Activated naive CD8-positive, alpha-beta T cell treated with anti-CD3 and anti-CD28 coated beads, Interleukin-2, amount 10 ng/mL, durations not matched to agents 7 days and 5 days (primary cell): ENCODE measurements around the gene ARHGAP6. TPM values are rescaled to one million over a fixed set of nuclear protein-coding genes. Genes with fewer than 3 reads are reported as not detected.

Experiments
- ATAC-seq: fragments of 150-1000 bp; cut with Tn5 transposase; one replicate; pipeline ENCODE4 v1.10.0; 2021; ENCODE audit warnings: low read depth, moderate library complexity
- POLR2A ChIA-PET: fragments of 350-600 bp; sonication (Branson Sonifier 250); formaldehyde crosslinking; loops from one replicate; lab custom pipeline; 2021; ENCODE audit warnings: antibody characterized with exemption; lab: Charles Lee
- DNase-seq: peaks from one replicate; pipeline ENCODE4 v3.0.0; 2021
- H3K27ac Mint-ChIP-seq: one replicate; pipeline ENCODE4 v1.8.0; 2022; ENCODE audit warnings: mild to moderate bottlenecking, mixed read lengths
- H3K27me3 Mint-ChIP-seq: one replicate; pipeline ENCODE4 v1.8.0; 2022; ENCODE audit warnings: mild to moderate bottlenecking, moderate library complexity, mixed read lengths
- H3K36me3 Mint-ChIP-seq: one replicate; pipeline ENCODE4 v1.8.0; 2021; ENCODE audit warnings: mild to moderate bottlenecking, mixed read lengths
- H3K4me1 Mint-ChIP-seq: one replicate; pipeline ENCODE4 v1.8.0; 2021; ENCODE audit warnings: mixed read lengths
- H3K4me3 Mint-ChIP-seq: one replicate; pipeline ENCODE4 v1.8.0; 2022; ENCODE audit warnings: mild to moderate bottlenecking, moderate library complexity, mixed read lengths
- H3K9me3 Mint-ChIP-seq: one replicate; pipeline ENCODE4 v1.8.0; 2021; ENCODE audit warnings: mixed read lengths
- total RNA-seq, 2 experiments: library from RNA; stranded (reverse); gene quantifications; one replicate each; pipeline ENCODE4 v1.2.3, GENCODE V29; 2021

ARHGAP6 gene
- total RNA-seq, 2 experiments from 2014 or later: not detected

DNA sequence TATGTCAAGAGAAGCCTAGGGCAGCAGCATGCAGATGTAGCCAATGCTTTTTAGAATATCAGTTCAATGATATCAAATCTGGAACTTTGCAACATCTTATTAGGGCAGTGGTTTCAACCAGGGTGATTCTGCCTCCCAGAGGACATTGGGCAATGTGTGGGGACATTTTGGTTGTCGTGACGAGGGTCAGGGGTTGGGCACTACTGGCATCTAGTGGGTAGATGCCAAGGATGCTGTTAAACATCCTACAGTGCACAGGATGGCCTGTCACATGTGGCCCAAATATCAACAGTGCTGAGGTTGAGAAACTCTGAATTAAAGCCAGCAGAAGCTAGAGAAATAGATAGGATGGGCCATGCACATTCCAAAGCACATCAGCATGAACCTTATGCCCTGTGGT lies 220.2 kb downstream of the ARHGAP6 start:
- ATAC-seq: no peak
- DNase-seq: no peak
- no peaks in the 10 kb centered on the region for H3K36me3 Mint-ChIP-seq
- H3K27ac Mint-ChIP-seq: no peak overlapping the region
- POLR2A ChIA-PET: no interaction called here
- H3K9me3 Mint-ChIP-seq: no peaks in the 10 kb centered on the region
- H3K27me3 Mint-ChIP-seq: no peaks in the 10 kb centered on the region
- H3K4me3 Mint-ChIP-seq: no peak overlapping the region
- H3K4me1 Mint-ChIP-seq: no peaks in the 10 kb centered on the region

DNA sequence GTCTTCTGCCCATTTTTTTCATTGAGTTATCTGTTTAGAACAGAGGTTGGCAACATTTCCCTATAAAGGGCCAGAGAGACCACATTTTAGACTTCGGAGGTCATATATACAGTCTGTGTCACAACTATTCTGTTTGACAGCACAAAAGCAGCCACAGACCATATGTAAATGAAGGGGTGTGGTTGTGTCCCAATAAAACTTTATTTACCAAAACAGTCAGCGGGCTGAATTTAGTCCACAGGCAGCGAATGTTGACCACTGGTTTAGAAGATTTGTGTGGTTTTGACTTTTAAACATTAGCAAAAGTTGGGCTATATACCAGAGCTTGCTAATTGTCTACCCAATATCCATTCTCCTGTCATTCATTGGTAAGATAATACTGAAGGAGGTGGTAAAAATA lies 221.7 kb downstream of the ARHGAP6 start:
- DNase-seq: no peak
- ATAC-seq: no peak
- H3K27ac Mint-ChIP-seq: no peak overlapping the region
- H3K9me3 Mint-ChIP-seq: no peaks in the 10 kb centered on the region
- POLR2A ChIA-PET: no interaction called here
- no peak overlapping the region for H3K4me3 Mint-ChIP-seq
- no peaks in the 10 kb centered on the region for H3K4me1 Mint-ChIP-seq
- H3K36me3 Mint-ChIP-seq: no peaks in the 10 kb centered on the region
- no peaks in the 10 kb centered on the region for H3K27me3 Mint-ChIP-seq

- Mint-ChIP-seq H3K4me1 (no peaks in the 10 kb centered on the region), H3K36me3 (no peaks in the 10 kb centered on the region), H3K27me3 (no peaks in the 10 kb centered on the region), H3K4me3 (no peak overlapping the region), H3K27ac (no peak overlapping the region), H3K9me3 (no peaks in the 10 kb centered on the region)
- POLR2A ChIA-PET: no interaction called here
- no peak for ATAC-seq
- no peak for DNase-seq
Measured at GRCh38 chrX:11439846-11440245, 225.9 kb downstream of the ARHGAP6 start.

- H3K4me1 Mint-ChIP-seq: no peaks in the 10 kb centered on the region
- H3K36me3 Mint-ChIP-seq: no peaks in the 10 kb centered on the region
- POLR2A ChIA-PET: no interaction called here
- ATAC-seq (no peak), DNase-seq (no peak)
- no peaks in the 10 kb centered on the region for H3K27me3 Mint-ChIP-seq
- H3K27ac Mint-ChIP-seq: no peak overlapping the region
- no peak overlapping the region for H3K4me3 Mint-ChIP-seq
- no peaks in the 10 kb centered on the region for H3K9me3 Mint-ChIP-seq
Measured at GRCh38 chrX:11438767-11439166, 227.0 kb downstream of the ARHGAP6 start.

DNA sequence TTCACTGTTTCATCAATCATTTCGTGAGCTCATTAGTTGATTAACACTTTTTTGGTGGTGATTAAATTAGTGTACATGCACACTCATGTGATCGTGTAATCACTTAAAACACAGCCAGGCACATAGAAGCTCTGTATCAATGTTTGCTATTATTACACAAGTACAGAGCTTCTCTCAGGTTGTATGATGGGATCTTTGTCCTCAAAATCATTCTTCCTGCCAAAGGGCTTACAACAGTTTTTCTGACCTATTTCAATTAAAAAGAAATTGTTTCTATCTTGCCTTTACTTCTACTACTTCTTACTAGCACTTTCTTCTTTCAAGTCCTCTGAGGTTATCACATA lies 227.4 kb downstream of the ARHGAP6 start:
- H3K27ac Mint-ChIP-seq: no peak overlapping the region
- no peak overlapping the region for H3K4me3 Mint-ChIP-seq
- H3K9me3 Mint-ChIP-seq: no peaks in the 10 kb centered on the region
- no peaks in the 10 kb centered on the region for H3K27me3 Mint-ChIP-seq
- POLR2A ChIA-PET: no interaction called here
- H3K36me3 Mint-ChIP-seq: no peaks in the 10 kb centered on the region
- no peak for DNase-seq
- no peak for ATAC-seq
- no peaks in the 10 kb centered on the region for H3K4me1 Mint-ChIP-seq

GRCh38 chrX:11437642-11438379 lies 227.9 kb downstream of the ARHGAP6 start:
- DNase-seq (no peak), ATAC-seq (no peak)
- H3K4me1 Mint-ChIP-seq: no peaks in the 10 kb centered on the region
- no peaks in the 10 kb centered on the region for H3K9me3 Mint-ChIP-seq
- H3K27ac Mint-ChIP-seq: no peak overlapping the region
- POLR2A ChIA-PET: no interaction called here
- H3K4me3 Mint-ChIP-seq: no peak overlapping the region
- no peaks in the 10 kb centered on the region for H3K27me3 Mint-ChIP-seq
- no peaks in the 10 kb centered on the region for H3K36me3 Mint-ChIP-seq

DNA sequence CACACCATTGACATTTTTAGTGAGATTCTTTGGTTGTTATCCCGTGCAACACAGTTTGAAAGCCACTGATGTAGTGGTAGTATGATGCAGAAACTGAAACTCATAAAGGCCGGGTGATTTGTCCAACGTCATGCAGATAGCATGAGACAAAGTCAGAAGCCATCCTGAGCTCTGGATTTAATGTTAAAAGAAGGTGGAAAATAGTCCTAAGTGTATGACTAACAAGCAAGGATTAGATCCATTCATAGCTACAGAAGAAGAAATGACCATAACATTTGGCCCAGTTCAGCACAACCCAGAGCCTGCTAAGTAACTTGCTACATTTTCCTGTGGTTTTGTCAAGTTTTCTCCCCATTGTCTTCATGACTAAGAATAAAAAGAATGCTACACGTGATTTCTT lies 230.2 kb downstream of the ARHGAP6 start:
- no peaks in the 10 kb centered on the region for H3K27me3 Mint-ChIP-seq
- no peaks in the 10 kb centered on the region for H3K9me3 Mint-ChIP-seq
- DNase-seq: no peak
- ATAC-seq: no peak
- H3K27ac Mint-ChIP-seq: no peak overlapping the region
- POLR2A ChIA-PET: no interaction called here
- H3K4me3 Mint-ChIP-seq: no peak overlapping the region
- no peaks in the 10 kb centered on the region for H3K36me3 Mint-ChIP-seq
- no peaks in the 10 kb centered on the region for H3K4me1 Mint-ChIP-seq

DNA sequence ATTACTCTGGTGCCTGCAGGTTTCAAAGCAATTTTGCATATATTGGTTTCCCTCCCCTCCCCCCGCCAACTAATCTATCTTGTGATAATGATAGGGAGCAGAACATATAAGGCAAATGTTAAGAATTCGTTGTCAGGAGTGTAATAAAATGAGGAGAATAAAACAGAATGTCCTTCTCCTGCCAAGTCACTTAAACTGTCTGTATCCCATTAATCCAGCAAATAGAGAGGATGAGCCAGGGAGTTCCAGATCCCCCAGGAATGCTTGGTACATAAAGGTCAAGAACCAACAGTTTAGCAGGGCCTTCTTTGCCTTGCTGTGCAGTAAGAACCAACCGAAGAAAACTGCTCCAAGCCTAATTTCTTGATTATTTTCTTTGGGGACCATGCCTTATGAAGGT lies 231.1 kb downstream of the ARHGAP6 start:
- no peaks in the 10 kb centered on the region for H3K36me3 Mint-ChIP-seq
- H3K9me3 Mint-ChIP-seq: no peaks in the 10 kb centered on the region
- H3K27ac Mint-ChIP-seq: no peak overlapping the region
- ATAC-seq: no peak
- no peaks in the 10 kb centered on the region for H3K4me1 Mint-ChIP-seq
- no peak overlapping the region for H3K4me3 Mint-ChIP-seq
- POLR2A ChIA-PET: no interaction called here
- DNase-seq: no peak
- no peaks in the 10 kb centered on the region for H3K27me3 Mint-ChIP-seq

DNA sequence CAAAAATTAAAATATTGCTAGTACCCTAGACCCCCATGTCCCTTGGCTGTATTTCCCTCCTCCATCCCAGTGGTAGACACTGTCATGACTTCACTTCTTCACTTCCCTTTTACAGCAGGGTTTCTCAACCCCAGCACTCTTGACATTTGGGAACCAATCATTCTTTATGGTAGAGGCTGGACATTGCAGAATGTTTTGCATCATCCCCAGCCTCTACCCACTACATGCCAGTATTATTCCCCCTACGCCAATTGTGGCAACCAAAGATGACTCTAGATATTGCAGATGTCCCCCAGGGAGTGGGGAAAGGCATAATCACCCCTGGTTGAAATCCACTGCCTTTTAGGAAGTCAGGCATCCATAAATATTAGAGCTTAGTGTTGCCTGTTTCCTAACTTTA lies 233.9 kb downstream of the ARHGAP6 start:
- Mint-ChIP-seq H3K36me3 (no peaks in the 10 kb centered on the region), H3K27me3 (peaks cover 8% of the 10 kb centered on the region), H3K27ac (no peak overlapping the region), H3K4me3 (no peak overlapping the region), H3K9me3 (no peaks in the 10 kb centered on the region), H3K4me1 (no peaks in the 10 kb centered on the region)
- DNase-seq (no peak), ATAC-seq (no peak)
- POLR2A ChIA-PET: no interaction called here

DNA sequence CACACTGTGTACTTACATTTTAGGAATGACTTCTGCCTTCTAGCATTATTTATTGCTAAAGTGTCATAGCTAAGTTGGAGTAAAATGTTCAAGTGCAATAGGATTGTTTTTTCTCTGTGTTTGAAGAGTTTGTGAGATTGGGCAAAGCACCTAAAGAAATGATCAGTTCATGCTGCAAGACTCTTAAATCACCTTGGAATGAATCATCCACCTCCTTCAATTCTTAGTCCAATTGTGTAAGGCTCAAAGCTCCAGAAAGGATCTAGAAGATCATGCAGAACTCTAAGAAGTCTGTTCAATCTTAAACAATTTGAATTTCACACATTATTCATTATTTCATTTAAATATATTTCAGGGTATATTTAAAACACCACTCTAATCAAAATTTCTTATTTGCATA lies 235.4 kb downstream of the ARHGAP6 start:
- ATAC-seq: no peak
- no peaks in the 10 kb centered on the region for H3K9me3 Mint-ChIP-seq
- H3K27me3 Mint-ChIP-seq: peaks cover 14% of the 10 kb centered on the region

GRCh38 chrX:11429538-11430085 lies 236.1 kb downstream of the ARHGAP6 start:
- POLR2A ChIA-PET: no interaction called here
- no peaks in the 10 kb centered on the region for H3K4me1 Mint-ChIP-seq
- no peaks in the 10 kb centered on the region for H3K9me3 Mint-ChIP-seq
- H3K27me3 Mint-ChIP-seq: peaks cover 16% of the 10 kb centered on the region
- H3K36me3 Mint-ChIP-seq: no peaks in the 10 kb centered on the region
- H3K27ac Mint-ChIP-seq: no peak overlapping the region
- DNase-seq (no peak), ATAC-seq (no peak)
- H3K4me3 Mint-ChIP-seq: no peak overlapping the region

More for the DNA sequence above, 235.4 kb downstream of the ARHGAP6 start:
- Mint-ChIP-seq H3K4me3 (no peak overlapping the region), H3K4me1 (no peaks in the 10 kb centered on the region), H3K27ac (no peak overlapping the region), H3K36me3 (no peaks in the 10 kb centered on the region)
- no peak for DNase-seq
- POLR2A ChIA-PET: no interaction called here

- Mint-ChIP-seq H3K27ac (no peak overlapping the region), H3K27me3 (peaks cover 16% of the 10 kb centered on the region), H3K36me3 (no peaks in the 10 kb centered on the region), H3K4me1 (peaks cover 3% of the 10 kb centered on the region), H3K4me3 (no peak overlapping the region), H3K9me3 (no peaks in the 10 kb centered on the region)
- DNase-seq (no peak), ATAC-seq (no peak)
- POLR2A ChIA-PET: no interaction called here
Measured at GRCh38 chrX:11427453-11428071, 238.2 kb downstream of the ARHGAP6 start.

GRCh38 chrX:11426712-11427452 lies 238.8 kb downstream of the ARHGAP6 start:
- DNase-seq (no peak), ATAC-seq (no peak)
- H3K4me3 Mint-ChIP-seq: no peak overlapping the region

More at GRCh38 chrX:11426712-11427452, 238.8 kb downstream of the ARHGAP6 start:
- POLR2A ChIA-PET: no interaction called here
- no peak overlapping the region for H3K27ac Mint-ChIP-seq
- H3K36me3 Mint-ChIP-seq: no peaks in the 10 kb centered on the region
- H3K4me1 Mint-ChIP-seq: peaks cover 3% of the 10 kb centered on the region
- H3K27me3 Mint-ChIP-seq: peaks cover 16% of the 10 kb centered on the region
- H3K9me3 Mint-ChIP-seq: no peaks in the 10 kb centered on the region
